ENCODE results near the gene CLIP4. TPM values are rescaled to one million over a fixed set of nuclear protein-coding genes. Genes with fewer than 3 reads are reported as not detected.

Gene CLIP4
- total and polyA plus RNA-seq, 4 donors = 15.1 to 30.1 (median 23.1) TPM

DNA sequence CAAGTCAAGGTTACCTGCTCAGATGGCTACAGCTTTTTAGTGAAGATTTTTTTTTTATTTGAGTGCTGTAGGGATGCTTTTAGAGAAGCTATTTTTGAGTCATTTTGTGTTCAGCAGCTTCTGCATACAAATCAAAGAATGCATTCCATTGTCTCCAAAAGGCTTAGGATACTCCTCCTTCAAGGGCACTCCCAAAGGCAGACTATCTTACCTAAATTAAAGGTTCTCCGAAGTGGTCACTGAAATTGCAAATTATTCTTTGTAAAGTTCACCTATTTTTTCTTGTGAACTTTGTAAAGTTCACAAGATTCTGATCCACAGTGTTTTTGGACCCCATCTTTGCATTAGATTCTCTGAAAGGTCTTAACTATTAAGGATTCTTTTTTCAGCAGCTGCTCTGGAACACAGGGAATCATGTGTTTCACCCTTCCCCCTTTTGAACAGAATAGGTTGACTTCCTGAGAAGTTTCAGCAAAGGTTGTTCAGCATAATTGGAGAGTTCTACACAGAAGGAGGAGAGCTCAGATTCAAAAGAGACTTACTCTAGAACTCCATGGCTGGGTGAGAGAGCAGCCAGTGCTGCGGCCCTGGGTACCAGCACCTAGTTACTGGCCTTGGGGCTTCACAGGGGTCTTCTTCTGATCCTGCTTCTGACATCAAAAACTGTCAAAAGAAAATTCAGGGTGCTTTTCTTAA lies 14.5 kb downstream of the CLIP4 start:
- 41 to 88% methylated on average over 2 of the region's 2 CpGs for WGBS, 2 donors
- no peak overlapping the region for H3K4me3 ChIP-seq
- DNase-seq = no peak
- H3K27ac ChIP-seq (ENCODE audit: low read depth in 1 of 2, low read length in 1 of 2) = peak overlapping the region in 1 of 2 donors; percentile 72
- ATAC-seq (ENCODE audit: insufficient read depth, low FRiP score) = no peak
- H3K36me3 ChIP-seq (ENCODE audit: control insufficient read depth in 4 of 4, insufficient read depth in 4 of 4, low read length in 4 of 4) = peaks cover 0 to 10% (median under 1%) of the 10 kb centered on the region in 4 donors
- no peaks in the 10 kb centered on the region for H3K27me3 ChIP-seq (ENCODE audit: control insufficient read depth in 3 of 3, insufficient read depth in 3 of 3, low read length in 2 of 3)
- no peaks in the 10 kb centered on the region for H3K9me3 ChIP-seq (ENCODE audit: control insufficient read depth in 4 of 4, insufficient read depth in 3 of 4, low read length in 3 of 4)
- H3K9ac ChIP-seq (ENCODE audit: insufficient read depth in 1 of 2, low read length in 2 of 2) = no peak overlapping the region
- TF ChIP-seq CTCF (IDR thresholded peaks at IDR 0.05; ENCODE audit: control extremely low read depth, extremely low read depth) = no peak
- peaks cover 0 to 7% (median 0%) of the 10 kb centered on the region in 5 donors for H3K4me1 ChIP-seq (ENCODE audit: control insufficient read depth in 5 of 5, insufficient read depth in 5 of 5, low read length in 5 of 5)

GRCh38 chr2:29130295-29130694 lies 15.1 kb downstream of the CLIP4 start:
- peak; percentile 72 for ATAC-seq (ENCODE audit: insufficient read depth, low FRiP score)
- DNase-seq = peak in 2 of 3 donors; percentile 23 to 54
- 59 to 64% methylated on average over 2 of the region's 2 CpGs for WGBS, 2 donors
- no peaks in the 10 kb centered on the region for H3K27me3 ChIP-seq (ENCODE audit: control insufficient read depth in 3 of 3, insufficient read depth in 3 of 3, low read length in 2 of 3)
- TF ChIP-seq CTCF (IDR thresholded peaks at IDR 0.05; ENCODE audit: control extremely low read depth, extremely low read depth) = no peak
- no peaks in the 10 kb centered on the region for H3K9me3 ChIP-seq (ENCODE audit: control insufficient read depth in 4 of 4, insufficient read depth in 3 of 4, low read length in 3 of 4)
- peak overlapping the region in 1 of 2 donors; percentile 72 for H3K27ac ChIP-seq (ENCODE audit: low read depth in 1 of 2, low read length in 1 of 2)
- no peak overlapping the region for H3K9ac ChIP-seq (ENCODE audit: insufficient read depth in 1 of 2, low read length in 2 of 2)
- H3K36me3 ChIP-seq (ENCODE audit: control insufficient read depth in 4 of 4, insufficient read depth in 4 of 4, low read length in 4 of 4) = peaks cover 0 to 6% (median under 1%) of the 10 kb centered on the region in 4 donors
- peaks cover 0 to 7% (median 0%) of the 10 kb centered on the region in 5 donors for H3K4me1 ChIP-seq (ENCODE audit: control insufficient read depth in 5 of 5, insufficient read depth in 5 of 5, low read length in 5 of 5)
- H3K4me3 ChIP-seq = no peak overlapping the region

GRCh38 chr2:29134933-29135332 lies 19.7 kb downstream of the CLIP4 start:
- Histone ChIP-seq H3K9me3 (ENCODE audit: control insufficient read depth in 4 of 4, insufficient read depth in 3 of 4, low read length in 3 of 4) (no peaks in the 10 kb centered on the region), H3K36me3 (ENCODE audit: control insufficient read depth in 4 of 4, insufficient read depth in 4 of 4, low read length in 4 of 4) (peaks cover 0 to 5% (median under 1%) of the 10 kb centered on the region in 4 donors), H3K4me1 (ENCODE audit: control insufficient read depth in 5 of 5, insufficient read depth in 5 of 5, low read length in 5 of 5) (peaks cover 0 to 1% (median 0%) of the 10 kb centered on the region in 5 donors), H3K27ac (ENCODE audit: low read depth in 1 of 2, low read length in 1 of 2) (no peak overlapping the region), H3K9ac (ENCODE audit: insufficient read depth in 1 of 2, low read length in 2 of 2) (no peak overlapping the region), H3K27me3 (ENCODE audit: control insufficient read depth in 3 of 3, insufficient read depth in 3 of 3, low read length in 2 of 3) (no peaks in the 10 kb centered on the region), H3K4me3 (no peak overlapping the region)
- TF ChIP-seq CTCF (IDR thresholded peaks at IDR 0.05; ENCODE audit: control extremely low read depth, extremely low read depth) = no peak
- DNase-seq = no peak
- ATAC-seq (ENCODE audit: insufficient read depth, low FRiP score) = no peak
- WGBS, 2 donors = 85 to 89% methylated on average over 1 of the region's 1 CpG
